Left ventricle myocardium superior (tissue), 1 donor: ENCODE data around the gene PFKP. TPM values are rescaled to one million over a fixed set of nuclear protein-coding genes. Genes with fewer than 3 reads are reported as not detected.
"Not testable (repeated sequence)": the region's sequence is repeated elsewhere in the genome, so short reads cannot be mapped to it uniquely, and the experiment has no call there.

Experiments
- ATAC-seq: fragments of 200-7000 bp; cut with Tn5 transposase; one replicate; pipeline ENCODE4 v1.9.1; 2020; ENCODE audit warnings: mild to moderate bottlenecking, moderate library complexity
- DNase-seq: peaks from one replicate; pipeline ENCODE4 v3.0.0-alpha.2; 2020
- intact Hi-C: fragments of 100-400 bp; cut with micrococcal nuclease; formaldehyde crosslinking; loops from one replicate; pipeline ENCODE4 v1.11.0; 2022
- total RNA-seq: library from RNA; stranded (reverse); fragmentation: NEBNext Ultra II Directional; extraction: Animal tissue kit (Norgen Biotek cat#: 25700); gene quantifications from one replicate; pipeline ENCODE4 v1.2.1, GENCODE V29; 2021
- donor health status: DM: no; HTN: yes; CAD: no; lungs with severe emphysema.

The PFKP gene
- total RNA-seq, 1 donor from 2014 or later: 178 TPM

GRCh38 chr10:3166496-3167290, 99.3 kb downstream of the PFKP start:
- no peak for DNase-seq
- intact Hi-C loops: no loop called here
- ATAC-seq: no peak

GRCh38 chr10:3167611-3168330, 100.4 kb downstream of the PFKP start:
- DNase-seq (no peak), ATAC-seq (no peak)
- intact Hi-C loops: no loop called here

- intact Hi-C loops: no loop called here
- ATAC-seq: no peak
- no peak for DNase-seq
Observed at GRCh38 chr10:3169271-3169670, 101.9 kb downstream of the PFKP start.

- intact Hi-C loops: no loop called here
- no peak for ATAC-seq
- no peak for DNase-seq
Observed at GRCh38 chr10:3169673-3170072, 102.3 kb downstream of the PFKP start.

- DNase-seq, intact Hi-C loops, ATAC-seq: not testable (repeated sequence)
Observed at GRCh38 chr10:3171488-3171887, 104.1 kb downstream of the PFKP start.

GRCh38 chr10:3172081-3172445, 104.7 kb downstream of the PFKP start:
- no peak for DNase-seq
- ATAC-seq: peak; percentile 14
- intact Hi-C loops: no loop called here

- intact Hi-C loops: no loop called here
Observed at GRCh38 chr10:3172446-3173170, 105.3 kb downstream of the PFKP start, which contains the start of gene PITRM1. TSS of gene PITRM1 (minus strand) at chr10:3172782. CDS start at chr10:3172772, 10 bp downstream.

DNA sequence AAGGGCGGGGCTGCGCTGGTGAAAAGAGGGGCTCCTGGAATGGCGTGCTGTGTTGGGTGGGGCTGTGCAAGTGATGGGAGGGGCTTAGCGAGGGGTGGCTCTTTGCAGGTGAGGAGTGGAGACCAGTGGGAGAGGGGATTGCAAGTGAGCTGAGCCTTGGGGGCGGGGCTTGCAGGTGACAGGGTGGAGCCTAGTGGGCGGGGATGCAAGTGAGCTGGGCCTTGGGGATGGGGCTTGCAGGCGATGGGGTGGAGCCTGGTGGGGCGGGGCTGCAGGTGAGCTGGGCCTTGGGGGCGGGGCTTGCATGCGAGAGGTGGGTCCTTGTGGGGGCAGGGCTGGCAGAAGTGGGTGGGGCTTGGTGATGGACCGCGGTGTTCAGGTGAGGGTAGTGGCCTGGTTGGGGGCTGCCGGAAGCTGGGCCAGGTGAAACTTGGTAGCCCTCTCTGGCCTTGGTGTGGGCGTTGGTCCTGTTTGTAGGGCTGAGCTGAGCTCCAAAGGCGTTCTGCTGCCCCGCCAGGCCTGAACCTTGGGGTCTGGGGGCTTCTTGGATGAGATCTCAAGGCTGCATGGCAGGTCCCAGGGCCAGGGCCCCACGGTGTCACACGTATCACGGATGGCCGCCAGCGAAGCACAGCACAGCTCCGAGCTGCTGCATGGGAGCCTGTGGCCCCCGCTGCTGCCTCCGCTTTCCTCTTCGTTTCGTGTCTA, 106.0 kb downstream of the PFKP start:
- intact Hi-C loops: no loop called here
- ATAC-seq: no peak
- DNase-seq: peak; percentile 77

More at GRCh38 chr10:3172446-3173170, 105.3 kb downstream of the PFKP start, which contains the start of gene PITRM1:
- ATAC-seq: peak; percentile 98
- peak; percentile 99 for DNase-seq

- intact Hi-C loops: no loop called here
- DNase-seq (no peak), ATAC-seq (no peak)
Observed at GRCh38 chr10:3178042-3178441, 110.7 kb downstream of the PFKP start.

GRCh38 chr10:3179174-3179573, 111.8 kb downstream of the PFKP start:
- DNase-seq (no peak), ATAC-seq (no peak)
- intact Hi-C loops: no loop called here

- intact Hi-C loops: no loop called here
- DNase-seq: no peak
- no peak for ATAC-seq
Observed at GRCh38 chr10:3180355-3181025, 113.1 kb downstream of the PFKP start.

GRCh38 chr10:3185386-3185785, 118.0 kb downstream of the PFKP start:
- no peak for DNase-seq
- ATAC-seq: no peak
- intact Hi-C loops: no loop called here

- ATAC-seq (no peak), DNase-seq (no peak)
- intact Hi-C loops: no loop called here
Observed at GRCh38 chr10:3186368-3186767, 119.0 kb downstream of the PFKP start.

Other genes with a start within 250 kb of the PFKP start
- 94.5 TPM for gene PITRM1, start 105.2 kb downstream of the PFKP start, total RNA-seq